GM21737 (cell line): ENCODE results near the gene LNX2.
"Not testable (repeated sequence)": the region's sequence is repeated elsewhere in the genome, so short reads cannot be mapped to it uniquely, and the experiment has no call there.

Source experiments
- ATAC-seq: cut with Tn5 transposase; IDR thresholded peaks from one replicate; pipeline ENCODE4 v1.9.1; 2021; ENCODE audit warnings: mild to moderate bottlenecking, moderate library complexity; ENCODE audit not compliant: unreplicated experiment

Gene LNX2

GRCh38 chr13:27638001-27638400 lies 17.7 kb upstream of the LNX2 start:
- no peak for ATAC-seq

- ATAC-seq = no peak
Measured at GRCh38 chr13:27637289-27637626, 16.9 kb upstream of the LNX2 start.

DNA sequence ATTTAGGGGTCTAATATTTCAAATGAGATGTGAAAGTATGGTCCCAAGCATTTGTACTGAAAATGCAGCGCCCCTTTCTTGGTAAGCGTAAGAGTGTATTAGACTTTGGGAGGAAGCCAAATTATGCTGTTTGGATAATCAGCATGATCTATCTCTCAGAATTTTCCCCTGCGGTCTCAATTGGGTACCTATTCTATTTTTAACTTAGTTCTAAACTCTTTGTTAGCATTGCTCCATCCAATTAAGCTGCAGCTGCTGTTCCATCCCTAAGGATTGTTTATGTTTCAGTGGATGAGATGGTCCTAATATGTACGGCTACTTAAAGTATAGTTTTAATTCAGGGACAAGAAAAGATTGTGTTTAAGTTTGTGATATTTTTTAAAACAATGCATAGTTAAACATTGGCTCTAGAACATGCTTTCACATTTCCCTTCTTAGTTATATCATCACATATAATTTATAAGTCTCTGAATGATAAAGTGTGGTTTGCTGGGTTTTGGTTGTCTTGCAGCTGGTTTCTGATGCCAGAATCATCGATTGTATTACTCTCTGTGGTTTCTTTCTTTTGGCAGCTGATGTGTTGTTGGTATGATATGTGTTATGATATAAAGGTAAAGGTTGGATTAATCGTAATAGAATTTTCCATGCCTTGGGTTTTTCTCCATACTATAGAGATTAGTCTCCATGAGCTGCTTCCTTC lies 16.4 kb upstream of the LNX2 start:
- ATAC-seq = no peak

GRCh38 chr13:27635266-27635665 lies 14.9 kb upstream of the LNX2 start:
- ATAC-seq = no peak

DNA sequence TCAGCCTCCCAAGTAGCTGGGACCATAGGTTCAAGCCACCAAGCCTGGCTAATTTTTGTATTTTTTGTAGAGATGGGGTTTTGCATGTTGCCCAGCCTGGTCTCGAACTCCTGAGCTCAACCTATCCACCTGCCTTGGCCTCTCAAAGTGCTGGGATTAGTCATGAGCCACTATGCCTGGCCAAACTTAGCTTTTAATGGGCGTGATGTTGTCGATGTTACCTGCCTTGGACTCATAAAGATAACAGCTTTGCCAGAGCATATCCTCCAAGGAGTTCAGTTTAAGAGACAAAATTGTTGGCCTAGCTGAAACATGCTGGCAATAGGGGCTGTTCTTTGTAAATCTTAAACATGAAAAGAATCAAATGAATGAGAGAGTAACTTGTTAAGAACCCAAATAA lies 14.5 kb upstream of the LNX2 start:
- no peak for ATAC-seq

- ATAC-seq = no peak
Measured at GRCh38 chr13:27634231-27634630, 13.9 kb upstream of the LNX2 start.

DNA sequence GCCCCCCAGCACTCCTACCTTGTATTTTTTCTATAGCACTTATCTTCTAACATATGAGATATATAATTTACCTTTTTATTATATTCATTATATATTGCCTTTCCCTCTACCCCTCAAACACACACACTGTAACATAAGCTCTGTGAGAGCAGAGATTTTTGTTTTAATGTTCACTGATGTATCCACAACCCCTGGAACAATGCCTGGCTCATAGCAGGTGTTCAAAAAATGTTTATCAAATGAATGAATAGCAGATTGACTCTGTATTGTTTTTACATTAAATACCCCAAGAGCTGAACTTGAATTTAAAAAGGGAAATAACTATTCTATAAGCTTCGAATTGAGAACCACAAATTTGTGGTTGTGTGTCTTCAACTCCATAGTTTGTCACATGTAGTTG lies 12.3 kb upstream of the LNX2 start:
- no peak for ATAC-seq

GRCh38 chr13:27632214-27632613 lies 11.9 kb upstream of the LNX2 start:
- no peak for ATAC-seq

DNA sequence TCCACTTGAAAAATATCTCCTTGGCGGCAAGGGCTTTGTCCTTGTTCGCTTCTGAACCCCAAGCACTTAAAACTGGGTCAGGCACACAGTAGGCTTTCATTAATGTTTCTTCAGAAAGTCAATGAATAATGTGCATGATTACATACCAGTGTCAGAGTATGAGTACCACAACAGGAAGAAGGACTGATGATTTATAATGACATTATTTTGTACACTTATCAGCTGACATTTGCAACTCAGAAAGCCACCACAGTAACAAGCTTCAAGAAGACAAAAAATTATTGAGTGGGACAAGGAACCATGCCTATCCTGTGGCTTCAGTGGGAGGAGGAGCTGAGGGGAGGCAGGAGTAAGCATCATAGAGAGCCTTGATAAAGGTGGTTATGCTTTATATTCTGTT lies 11.3 kb upstream of the LNX2 start:
- ATAC-seq = no peak

DNA sequence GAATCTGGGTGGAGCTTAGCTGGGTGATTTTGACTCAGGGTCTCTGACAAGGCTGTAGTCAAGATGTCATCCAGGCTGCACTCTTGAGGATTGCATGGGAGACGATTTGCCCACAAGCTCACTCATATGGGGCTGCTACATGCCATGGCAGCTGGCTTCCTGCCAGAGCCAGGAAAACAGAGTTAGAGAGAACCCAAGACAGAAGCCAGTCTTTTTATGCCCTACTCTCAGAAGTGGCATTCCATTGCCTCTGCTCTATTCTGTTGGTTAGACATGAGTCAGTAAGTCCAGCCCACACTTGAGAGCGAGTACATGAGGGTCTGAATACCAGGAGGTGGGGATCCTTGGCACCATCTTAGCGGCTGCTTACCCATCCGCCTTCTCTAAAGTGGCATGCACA lies 10.8 kb upstream of the LNX2 start:
- ATAC-seq = no peak

- ATAC-seq = not testable (repeated sequence)
Measured at GRCh38 chr13:27628766-27629165, 8.4 kb upstream of the LNX2 start.

- ATAC-seq = no peak
Measured at GRCh38 chr13:27628081-27628480, 7.8 kb upstream of the LNX2 start.

DNA sequence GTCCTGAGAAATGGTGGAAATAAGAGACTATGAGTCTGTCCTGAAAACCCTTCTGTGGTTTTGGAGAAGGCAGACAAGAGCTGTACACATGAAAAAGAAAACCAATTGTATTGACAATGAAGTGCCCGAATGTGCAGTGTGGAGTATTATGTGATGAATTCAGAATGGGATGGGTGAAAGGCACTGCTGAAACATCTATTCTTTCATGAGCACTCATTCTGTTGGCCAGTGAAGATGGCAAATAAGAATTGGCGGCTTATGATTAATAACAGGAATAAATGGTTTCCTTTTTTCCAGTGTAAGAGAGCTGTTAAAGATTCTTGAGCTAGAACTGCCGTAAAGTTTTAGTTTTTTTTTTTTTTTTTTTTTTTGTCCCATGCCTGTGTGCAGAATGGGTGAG lies 7.1 kb upstream of the LNX2 start:
- no peak for ATAC-seq

GRCh38 chr13:27625839-27626238 lies 5.5 kb upstream of the LNX2 start:
- no peak for ATAC-seq

GRCh38 chr13:27624071-27624470 lies 3.7 kb upstream of the LNX2 start:
- ATAC-seq = no peak

DNA sequence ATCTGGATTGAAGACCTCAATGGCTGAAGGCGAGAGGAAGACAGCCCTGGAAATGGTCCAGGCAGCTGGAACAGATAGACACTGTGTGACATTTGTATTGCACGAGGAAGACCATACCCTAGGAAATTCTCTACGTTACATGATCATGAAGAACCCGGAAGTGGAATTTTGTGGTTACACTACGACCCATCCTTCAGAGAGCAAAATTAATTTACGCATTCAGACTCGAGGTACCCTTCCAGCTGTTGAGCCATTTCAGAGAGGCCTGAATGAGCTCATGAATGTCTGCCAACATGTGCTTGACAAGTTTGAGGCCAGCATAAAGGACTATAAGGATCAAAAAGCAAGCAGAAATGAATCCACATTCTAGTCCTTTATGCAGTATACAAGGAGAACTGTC lies 2.6 kb upstream of the LNX2 start:
- ATAC-seq = no peak

DNA sequence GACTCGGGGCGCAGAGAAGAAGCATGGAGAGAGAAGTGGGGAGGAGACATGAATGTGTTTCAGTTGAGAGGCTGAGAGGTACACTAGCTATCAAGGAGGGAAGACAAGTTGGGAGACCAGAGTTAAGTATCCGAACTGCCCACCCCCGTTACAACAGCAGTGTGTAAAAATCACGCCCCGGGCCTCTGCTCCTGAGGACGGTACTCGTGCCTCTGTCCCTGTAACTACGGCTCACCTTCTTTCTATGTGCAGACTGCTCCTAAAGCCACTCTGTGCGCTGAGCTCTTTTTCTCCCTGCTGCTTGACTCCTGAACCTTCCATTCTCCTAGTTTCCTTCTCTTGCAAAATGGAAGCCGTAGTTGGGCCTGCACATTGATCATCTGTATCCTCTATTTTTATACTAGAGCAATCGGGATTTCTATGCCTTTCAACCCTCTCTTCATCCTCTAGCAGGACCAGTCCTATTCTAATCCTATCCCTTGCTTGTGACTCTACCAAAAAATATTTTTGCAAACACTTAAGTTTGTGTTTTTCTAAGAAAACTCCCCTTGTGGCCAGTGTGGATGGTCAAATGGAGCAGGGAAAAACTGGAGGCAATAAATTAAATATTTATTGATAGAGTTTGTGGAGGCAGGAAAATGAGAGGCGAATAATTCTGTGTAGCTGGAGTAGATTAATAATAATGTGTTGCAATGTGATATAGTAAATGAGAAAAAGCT lies 1.9 kb upstream of the LNX2 start:
- no peak for ATAC-seq

- ATAC-seq = peak; percentile 58
Measured at GRCh38 chr13:27621366-27622101, 1.2 kb upstream of the LNX2 start, which contains the start of gene POLR1D. Gene POLR1D (plus strand): TSS chr13:27621892. CDS start chr13:27621984, 92 bp downstream.

GRCh38 chr13:27621116-27621365 lies 712 bp upstream of the LNX2 start:
- no peak for ATAC-seq

- peak; percentile 27 for ATAC-seq
Measured at GRCh38 chr13:27619728-27620376, 477 bp downstream of the LNX2 start.

DNA sequence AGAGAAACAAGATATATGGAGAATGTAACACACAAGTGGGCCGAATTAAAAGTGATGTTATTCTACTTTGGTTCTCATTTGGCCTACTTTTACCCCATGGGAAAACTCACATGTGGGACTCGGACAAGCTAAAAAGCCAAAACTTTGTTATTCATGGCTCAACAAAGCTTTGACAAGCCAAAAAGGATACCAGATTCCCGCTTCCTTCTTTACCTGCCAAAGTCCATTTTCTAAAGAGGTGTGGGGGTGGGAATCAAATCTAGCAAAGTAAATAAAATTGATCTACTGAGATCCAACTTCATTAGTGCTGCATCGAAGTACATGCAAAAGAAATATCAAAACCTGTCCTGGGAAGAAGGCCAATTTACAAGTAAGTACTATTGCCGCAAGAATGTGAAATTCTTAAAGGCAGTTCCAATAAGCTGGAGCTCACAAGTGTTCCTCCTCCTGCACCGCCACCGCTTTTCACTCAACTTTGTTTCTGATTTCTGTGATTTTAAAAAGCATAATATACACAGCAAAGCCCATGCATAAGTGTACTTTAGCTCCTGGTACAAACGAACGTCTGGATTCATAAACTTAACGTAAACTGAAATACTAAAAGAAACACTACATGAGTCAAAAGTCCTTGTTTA lies 1.1 kb downstream of the LNX2 start:
- no peak for ATAC-seq
